Islet of Langerhans (tissue), 1 donor: ENCODE data around the gene LIMS2.

Experiments used
- FAIRE-seq: peaks from one replicate; lab custom pipeline; 2011; peaks lifted over from hg19 to GRCh38; lab: Jason Lieb, UNC

The LIMS2 gene

GRCh38 chr2:127675331-127676261, at the start of gene LIMS2:
Gene LIMS2 (minus strand): TSS chr2:127675530. CDS start chr2:127675024, 506 bp downstream.
- no peak for FAIRE-seq

GRCh38 chr2:127722807-127723206, 47.5 kb upstream of the LIMS2 start:
- FAIRE-seq, result peak; percentile 51

- FAIRE-seq, result no peak
Measured at GRCh38 chr2:127721978-127722355, 46.6 kb upstream of the LIMS2 start.

- no peak for FAIRE-seq
Measured at GRCh38 chr2:127721311-127721977, 46.1 kb upstream of the LIMS2 start.

GRCh38 chr2:127719301-127720218, 44.2 kb upstream of the LIMS2 start:
- no peak for FAIRE-seq

- FAIRE-seq, result no peak
Measured at GRCh38 chr2:127718271-127718670, 42.9 kb upstream of the LIMS2 start.

GRCh38 chr2:127715778-127716449, 40.6 kb upstream of the LIMS2 start:
- FAIRE-seq, result no peak

GRCh38 chr2:127713562-127713961, 38.2 kb upstream of the LIMS2 start:
- FAIRE-seq, result no peak

- no peak for FAIRE-seq
Measured at GRCh38 chr2:127712999-127713398, 37.7 kb upstream of the LIMS2 start.

- FAIRE-seq, result no peak
Measured at GRCh38 chr2:127709336-127709735, 34.0 kb upstream of the LIMS2 start.

- FAIRE-seq, result no peak
Measured at GRCh38 chr2:127707890-127708648, 32.7 kb upstream of the LIMS2 start.

- FAIRE-seq, result no peak
Measured at GRCh38 chr2:127706215-127706990, 31.1 kb upstream of the LIMS2 start.

- FAIRE-seq, result no peak
Measured at GRCh38 chr2:127705391-127706065, 30.2 kb upstream of the LIMS2 start.

- no peak for FAIRE-seq
Measured at GRCh38 chr2:127704641-127705390, 29.5 kb upstream of the LIMS2 start.

- FAIRE-seq, result no peak
Measured at GRCh38 chr2:127703282-127703681, 28.0 kb upstream of the LIMS2 start.

GRCh38 chr2:127702395-127703009, 27.2 kb upstream of the LIMS2 start:
- no peak for FAIRE-seq

GRCh38 chr2:127701651-127702394, 26.5 kb upstream of the LIMS2 start:
- no peak for FAIRE-seq

GRCh38 chr2:127701193-127701650, 25.9 kb upstream of the LIMS2 start, which contains the start of gene SFT2D3:
Gene SFT2D3 (plus strand): TSS chr2:127701497. CDS start chr2:127701529, 32 bp downstream.
- FAIRE-seq, result no peak
